Activated CD8-positive, alpha-beta memory T cell treated with anti-CD3 and anti-CD28 coated beads, Interleukin-2, amount 50 U/mL, for 48 hours (primary cell): ENCODE measurements around the gene PGM2.
"Not testable (repeated sequence)": the region's sequence is repeated elsewhere in the genome, so short reads cannot be mapped to it uniquely, and the experiment has no call there.

Source experiments
- DNase-seq: peaks from one replicate; pipeline ENCODE4 v3.0.0-alpha.2; 2020

The PGM2 gene

GRCh38 chr4:37820458-37820857 is 6.0 kb upstream of the PGM2 start:
- not testable (repeated sequence) for DNase-seq

DNA sequence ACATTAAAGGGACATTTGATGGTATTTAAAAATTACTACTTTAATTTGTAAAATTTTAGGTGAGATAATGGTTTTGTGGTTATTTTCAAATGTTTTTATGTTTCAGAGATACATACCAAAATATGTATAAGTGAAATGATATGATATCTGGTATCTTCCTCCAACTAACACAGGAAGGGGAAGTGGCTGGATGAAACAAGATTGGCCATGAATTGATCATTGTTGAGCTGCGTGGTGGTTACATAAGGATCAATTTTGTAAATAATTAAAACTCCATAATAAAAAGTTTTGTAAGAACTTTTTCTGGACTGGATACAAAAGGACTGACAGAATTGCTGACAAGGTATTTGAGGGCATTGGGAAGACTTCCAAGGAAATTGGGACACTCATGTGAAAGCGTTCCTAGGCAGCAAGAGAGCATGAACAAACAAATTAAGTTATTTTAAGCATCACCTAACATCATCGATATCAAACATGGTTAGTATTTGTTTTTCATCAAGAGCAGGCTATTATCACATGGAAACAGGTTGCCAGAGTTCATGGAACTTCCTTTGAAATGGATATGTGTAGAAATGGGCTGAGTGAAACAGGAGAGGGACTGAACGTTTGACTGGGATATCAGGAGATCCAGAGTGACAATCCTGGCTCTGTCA is 4.4 kb upstream of the PGM2 start:
- DNase-seq: no peak

DNA sequence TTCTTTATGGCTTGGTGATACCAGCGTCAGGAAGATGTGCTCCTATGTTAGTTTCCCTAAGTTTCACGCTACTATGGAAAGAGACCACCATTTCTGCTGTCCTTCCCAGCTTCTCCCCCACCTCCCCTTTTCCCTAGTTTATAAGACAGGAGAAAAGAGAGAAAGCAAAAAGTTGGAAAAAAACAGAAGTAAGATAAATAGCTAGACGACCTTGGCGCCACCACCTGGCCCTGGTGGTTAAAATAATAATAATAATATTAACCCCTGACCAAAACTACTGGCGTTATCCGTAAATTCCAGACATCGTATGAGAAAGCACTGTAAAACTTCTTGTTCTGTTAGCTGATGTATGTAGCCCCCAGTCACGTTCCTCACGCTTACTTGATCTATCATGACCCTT is 985 bp upstream of the PGM2 start:
- not testable (repeated sequence) for DNase-seq

DNA sequence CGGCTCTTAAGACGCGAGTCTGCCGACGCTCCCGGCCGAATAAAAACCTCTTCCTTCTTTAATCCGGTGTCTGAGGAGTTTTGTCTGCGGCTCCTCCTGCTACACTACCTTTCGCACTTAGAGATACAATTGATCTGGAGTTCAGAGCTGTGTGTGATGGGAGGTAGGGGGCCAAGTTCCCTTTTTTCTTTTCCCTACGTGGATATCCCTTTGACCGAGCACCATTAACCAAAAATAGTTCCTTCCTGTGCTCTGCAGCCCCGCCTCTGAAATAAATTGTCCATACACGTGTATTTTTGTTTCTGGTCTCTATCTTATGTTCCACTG is 555 bp upstream of the PGM2 start:
- DNase-seq: peak; percentile 58

GRCh38 chr4:37827030-37827685 is 672 bp downstream of the PGM2 start:
- peak; percentile 67 for DNase-seq

DNA sequence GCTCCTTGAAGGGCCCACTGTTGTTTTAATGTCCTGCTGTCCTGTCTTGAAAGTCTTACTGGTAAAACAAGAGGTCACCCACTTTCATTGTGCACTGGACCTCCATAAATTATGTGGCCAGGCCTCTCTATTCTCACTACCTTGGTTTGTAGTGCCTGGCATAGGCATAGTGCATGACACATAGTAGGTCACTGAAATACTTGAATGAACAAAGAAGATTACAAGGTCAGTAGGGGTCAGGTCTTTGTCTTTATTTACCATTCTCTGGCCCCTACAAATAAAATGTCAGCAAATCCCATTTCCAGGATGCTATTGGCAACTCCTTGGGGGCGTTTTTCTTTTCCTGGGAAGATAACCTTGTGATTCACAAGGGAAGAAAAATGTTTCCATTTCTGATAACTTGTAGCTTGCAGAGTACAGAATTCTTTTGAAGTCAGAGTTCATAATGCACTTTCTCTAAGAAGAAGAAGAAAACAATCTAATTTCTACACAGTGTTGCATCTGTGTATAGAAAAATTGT is 1.4 kb downstream of the PGM2 start:
- no peak for DNase-seq

DNA sequence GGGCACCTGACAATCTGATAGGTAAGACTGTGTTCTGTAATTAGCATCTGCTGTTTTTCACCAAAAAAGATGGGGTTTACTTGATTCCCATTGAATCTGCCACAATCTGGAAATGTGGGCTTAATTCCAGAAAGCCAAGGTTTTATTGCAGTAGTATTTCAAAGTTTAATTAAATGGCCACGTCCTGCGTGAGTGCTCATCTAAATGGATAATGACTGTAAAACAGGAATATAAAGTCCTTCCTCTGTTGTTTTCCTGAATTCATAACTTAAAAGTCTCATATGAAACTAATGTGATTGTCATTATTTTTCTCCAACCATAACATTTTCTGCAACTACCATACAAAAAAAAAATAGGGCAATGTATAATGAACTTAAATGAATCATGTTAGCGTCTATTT is 2.4 kb downstream of the PGM2 start:
- no peak for DNase-seq

- DNase-seq: no peak
Observed at GRCh38 chr4:37830640-37831039, 4.2 kb downstream of the PGM2 start.

DNA sequence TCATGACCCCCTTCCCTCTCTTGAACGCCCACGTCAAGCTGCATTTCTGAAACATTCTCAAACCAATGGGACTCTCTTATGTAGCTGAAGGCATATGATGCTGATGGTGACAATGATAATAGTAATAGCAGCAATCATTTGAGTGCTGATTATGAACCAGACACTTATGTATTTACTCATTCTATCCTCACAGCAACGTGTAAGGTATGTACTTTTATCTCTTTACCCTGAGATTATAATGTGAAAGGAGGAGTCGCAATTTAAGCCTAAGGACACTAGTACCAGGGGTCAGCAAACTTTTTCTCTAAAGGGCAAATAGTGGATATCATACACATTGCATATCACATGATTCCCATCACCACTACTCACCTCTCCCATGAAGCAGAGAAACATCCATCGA is 8.5 kb downstream of the PGM2 start:
- no peak for DNase-seq

- no peak for DNase-seq
Observed at GRCh38 chr4:37835806-37836205, 9.3 kb downstream of the PGM2 start.

- no peak for DNase-seq
Observed at GRCh38 chr4:37836274-37836673, 9.8 kb downstream of the PGM2 start.

GRCh38 chr4:37836838-37837440 is 10.5 kb downstream of the PGM2 start:
- DNase-seq: no peak

GRCh38 chr4:37837446-37837845 is 11.0 kb downstream of the PGM2 start:
- DNase-seq: no peak

- DNase-seq: no peak
Observed at GRCh38 chr4:37839426-37839825, 12.9 kb downstream of the PGM2 start.

DNA sequence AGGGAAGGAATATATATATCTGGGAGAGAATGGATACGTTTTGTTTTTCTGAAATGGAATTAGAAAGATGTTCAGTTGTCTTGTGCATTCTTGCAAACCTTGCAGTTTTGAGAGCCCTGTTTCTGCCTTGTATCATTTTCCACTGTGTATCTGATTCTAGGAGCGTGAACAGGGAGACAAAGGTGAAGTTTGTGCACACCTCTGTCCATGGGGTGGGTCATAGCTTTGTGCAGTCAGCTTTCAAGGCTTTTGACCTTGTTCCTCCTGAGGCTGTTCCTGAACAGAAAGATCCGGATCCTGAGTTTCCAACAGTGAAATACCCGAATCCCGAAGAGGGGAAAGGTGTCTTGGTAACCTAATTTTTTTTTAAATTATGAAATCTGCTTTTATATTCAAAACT is 17.7 kb downstream of the PGM2 start:
- no peak for DNase-seq

- no peak for DNase-seq
Observed at GRCh38 chr4:37845201-37845600, 18.7 kb downstream of the PGM2 start.

- no peak for DNase-seq
Observed at GRCh38 chr4:37847311-37847884, 20.9 kb downstream of the PGM2 start.

GRCh38 chr4:37852376-37852775 is 25.9 kb downstream of the PGM2 start:
- DNase-seq: no peak

DNA sequence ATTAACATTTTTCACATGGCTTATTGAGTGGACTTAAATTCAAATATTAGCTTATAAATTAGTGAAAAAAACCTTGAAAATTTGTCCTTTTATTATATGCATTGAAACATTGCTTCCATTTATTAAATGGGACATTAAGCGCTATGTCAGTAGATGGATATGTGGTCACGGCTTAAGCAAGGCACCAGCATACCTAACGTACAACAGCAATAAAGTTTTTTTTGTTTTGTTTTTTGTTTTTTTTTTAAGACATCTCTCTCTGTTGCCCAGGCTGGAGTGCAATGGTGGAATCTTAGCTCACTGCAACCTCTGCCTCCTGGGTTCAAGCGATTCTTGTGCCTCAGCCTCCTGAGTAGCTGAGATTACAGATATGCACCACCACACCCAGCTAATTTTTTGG is 31.6 kb downstream of the PGM2 start:
- no peak for DNase-seq

GRCh38 chr4:37858872-37859271 is 32.4 kb downstream of the PGM2 start:
- DNase-seq: no peak

DNA sequence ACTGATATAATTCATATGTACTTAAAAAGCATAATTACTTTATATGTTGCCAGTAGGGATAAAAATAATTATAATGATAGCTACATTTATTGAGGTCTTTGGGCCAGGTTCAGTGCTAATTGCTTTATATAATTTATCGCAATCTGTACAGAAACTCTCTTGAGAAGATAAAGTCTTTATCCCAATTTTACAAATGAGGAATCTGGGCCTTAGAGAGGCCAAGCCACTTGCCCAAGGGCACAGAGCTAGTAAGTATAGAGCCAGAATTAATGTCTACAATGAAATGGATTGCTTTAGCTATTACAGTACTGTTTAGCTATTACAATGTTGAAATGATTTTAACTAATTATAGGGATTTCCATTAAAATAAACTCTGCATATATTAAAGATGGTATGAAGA is 33.8 kb downstream of the PGM2 start:
- no peak for DNase-seq

DNA sequence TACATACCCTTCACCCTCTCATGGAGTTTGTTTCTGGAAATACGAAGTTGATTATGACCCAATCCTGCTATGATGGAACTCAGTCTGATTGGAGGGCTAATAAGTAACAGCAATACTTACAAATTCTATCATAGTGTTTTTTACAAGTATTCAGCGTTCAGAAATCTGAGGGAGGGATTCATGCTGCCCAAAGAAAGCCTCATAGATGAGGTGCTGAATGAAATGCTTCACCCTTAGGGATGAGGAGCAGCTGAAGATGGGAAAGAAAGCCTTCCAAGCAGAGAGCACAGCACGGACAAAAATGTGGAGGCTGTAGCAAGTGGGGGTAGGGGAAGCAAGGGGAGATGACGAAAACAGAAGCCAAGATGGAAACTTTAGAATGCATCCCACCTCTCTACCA is 36.5 kb downstream of the PGM2 start:
- no peak for DNase-seq

- DNase-seq: no peak
Observed at GRCh38 chr4:37864786-37865185, 38.3 kb downstream of the PGM2 start.

DNA sequence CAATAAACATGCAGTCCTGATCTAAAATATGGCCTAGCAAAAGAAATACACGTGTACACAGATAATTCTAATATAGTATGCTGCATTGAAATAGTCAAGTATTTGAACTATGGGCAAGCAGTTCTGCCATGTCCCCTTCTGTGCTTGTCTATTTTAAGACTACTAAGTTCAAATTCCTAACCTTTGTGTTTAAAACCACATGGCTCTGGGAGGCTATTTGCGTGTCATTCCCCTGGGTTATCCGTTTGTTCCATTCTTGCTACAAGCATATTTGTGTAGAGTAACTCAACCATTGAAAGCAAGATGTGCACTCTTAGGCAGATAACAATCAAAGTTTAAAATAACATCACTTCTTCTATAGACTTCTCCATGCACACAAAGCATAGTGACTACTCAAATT is 39.0 kb downstream of the PGM2 start:
- DNase-seq: no peak
